H1 (cell line): ENCODE measurements around the gene TBC1D10A. TPM values are rescaled to one million over a fixed set of nuclear protein-coding genes. Genes with fewer than 3 reads are reported as not detected.

ENCODE experiments used
- CTCF ChIA-PET: fragments of 300-600 bp; sonication (Branson Sonifier 250); formaldehyde crosslinking; loops from one replicate; lab custom pipeline; 2021; ENCODE audit not compliant: partially characterized antibody; lab: Charles Lee
- POLR2A ChIA-PET: fragments of 300-600 bp; sonication (Branson Sonifier 250); formaldehyde crosslinking; loops from one replicate; lab custom pipeline; 2021; ENCODE audit warnings: inconsistent platforms; ENCODE audit not compliant: partially characterized antibody; lab: Charles Lee
- DNase-seq, 2 experiments: peaks; one replicate each; pipeline versions ENCODE4 v3.0.0 to v3.0.0-alpha.2; 2010 to 2022; ENCODE audit warnings: low spot score in 2 of 2, low read depth in 1 of 2, mixed read lengths in 1 of 2
- FAIRE-seq: peaks from 2 replicates; lab custom pipeline; 2011; peaks lifted over from hg19 to GRCh38; lab: Jason Lieb, UNC
- H2AFZ ChIP-seq: 2 replicates; pipeline ENCODE4 v1.8.1; 2012; ENCODE audit warnings: low read length, inconsistent platforms
- H2AK5ac ChIP-seq: 2 replicates; pipeline ENCODE4 v1.6.1; 2013; ENCODE audit warnings: low read depth, low read length
- H2BK120ac ChIP-seq: replicated peaks from 2 replicates; pipeline ENCODE3; 2013; ENCODE audit warnings: low read depth, low read length, inconsistent platforms
- H2BK12ac ChIP-seq: 2 replicates; pipeline ENCODE4 v1.6.1; 2013; ENCODE audit warnings: low read depth, low read length
- H2BK15ac ChIP-seq: 2 replicates; pipeline ENCODE4 v1.6.1; 2013; ENCODE audit warnings: low read length
- H2BK20ac ChIP-seq: 2 replicates; pipeline ENCODE4 v1.6.1; 2013; ENCODE audit warnings: low read length
- H2BK5ac ChIP-seq: 2 replicates; pipeline ENCODE4 v1.6.1; 2013; ENCODE audit warnings: low read depth, low read length
- H3K14ac ChIP-seq: 2 replicates; pipeline ENCODE4 v1.6.1; 2013; ENCODE audit warnings: inconsistent platforms; ENCODE audit not compliant: insufficient read length
- H3K18ac ChIP-seq: 2 replicates; pipeline ENCODE4 v1.6.1; 2013; ENCODE audit warnings: low read length; ENCODE audit errors: extremely low read depth
- H3K23ac ChIP-seq: 2 replicates; pipeline ENCODE4 v1.6.1; 2013; ENCODE audit warnings: inconsistent platforms; ENCODE audit not compliant: insufficient read length
- H3K23me2 ChIP-seq: 2 replicates; pipeline ENCODE4 v1.6.1; 2013; ENCODE audit warnings: low read depth, low read length
- H3K27ac ChIP-seq: 2 replicates; pipeline ENCODE4 v1.6.1; 2011; ENCODE audit warnings: low read depth, low read length, inconsistent platforms
- H3K27me3 ChIP-seq, 4 experiments: replicated peaks in 1 of 4; 1 replicate in 1 of 4; 2 replicates in 3 of 4; pipeline versions ENCODE4 v1.6.1 to v1.8.1; 2011 to 2013; ENCODE audit warnings: low read length in 3 of 4, mild to moderate bottlenecking in 3 of 4, inconsistent platforms in 2 of 4, mixed read lengths in 2 of 4, moderate library complexity in 1 of 4; ENCODE audit not compliant: control insufficient read depth in 3 of 4, insufficient read depth in 3 of 4; ENCODE audit errors: extremely low read depth in 1 of 4
- H3K36me3 ChIP-seq, 4 experiments: 2 replicates each; pipeline versions ENCODE4 v1.6.1 to v1.8.1; 2011 to 2013; ENCODE audit warnings: mild to moderate bottlenecking in 4 of 4, low read length in 3 of 4, moderate library complexity in 2 of 4, control low read depth in 1 of 4, inconsistent platforms in 1 of 4; ENCODE audit not compliant: insufficient read depth in 4 of 4, control insufficient read depth in 2 of 4
- H3K4ac ChIP-seq: replicated peaks from 2 replicates; pipeline ENCODE3; 2013; ENCODE audit warnings: low read length, low read depth, mixed read lengths, inconsistent platforms; ENCODE audit not compliant: insufficient read length
- H3K4me1 ChIP-seq, 4 experiments: replicated peaks in 1 of 4; 1 replicate in 1 of 4; 2 replicates in 3 of 4; pipeline versions ENCODE4 v1.6.1 to v1.8.1; 2011 to 2013; ENCODE audit warnings: low read length in 3 of 4, inconsistent platforms in 2 of 4, mixed read lengths in 1 of 4; ENCODE audit not compliant: insufficient read depth in 4 of 4, control insufficient read depth in 3 of 4
- H3K4me2 ChIP-seq, 2 experiments: 2 replicates each; pipeline versions ENCODE4 v1.6.1 to v1.8.1; 2011 to 2013; ENCODE audit warnings: low read depth in 2 of 2, low read length in 2 of 2, control low read depth in 1 of 2, inconsistent platforms in 1 of 2, mild to moderate bottlenecking in 1 of 2; ENCODE audit not compliant: insufficient read depth in 1 of 2
- H3K4me3 ChIP-seq, 4 experiments: fragments of 200-600, 300-600 bp in 1 of 4; sonication (generic), shearing (Covaris generic), sonication (Bioruptor Twin) in 1 of 4; 2 replicates each; pipeline versions ENCODE4 v1.5.1 to v1.8.1; 2011 to 2016; ENCODE audit warnings: low read length in 4 of 4, low read depth in 3 of 4, control low read depth in 2 of 4, inconsistent platforms in 2 of 4, mild to moderate bottlenecking in 2 of 4, mixed read lengths in 1 of 4, moderate library complexity in 1 of 4; ENCODE audit not compliant: insufficient read depth in 2 of 4; ENCODE audit errors: extremely low read depth in 1 of 4
- H3K56ac ChIP-seq: replicated peaks from 2 replicates; pipeline ENCODE3; 2013; ENCODE audit warnings: low read depth, mild to moderate bottlenecking, mixed read lengths, low read length, inconsistent platforms; ENCODE audit not compliant: insufficient read length
- H3K79me1 ChIP-seq: 2 replicates; pipeline ENCODE4 v1.6.1; 2013; ENCODE audit warnings: low read depth, low read length, control low read depth
- H3K79me2 ChIP-seq, 2 experiments: 2 replicates each; pipeline versions ENCODE4 v1.6.1 to v1.8.1; 2012 to 2013; ENCODE audit warnings: low read length in 2 of 2, mild to moderate bottlenecking in 2 of 2, inconsistent platforms in 1 of 2; ENCODE audit not compliant: insufficient read depth in 2 of 2, control insufficient read depth in 1 of 2
- H3K9ac ChIP-seq, 4 experiments: replicated peaks in 1 of 4; 1 replicate in 1 of 4; 2 replicates in 3 of 4; pipeline versions ENCODE4 v1.6.1 to v1.8.1; 2011 to 2013; ENCODE audit warnings: low read depth in 3 of 4, low read length in 3 of 4, control low read depth in 2 of 4, mild to moderate bottlenecking in 2 of 4, moderate library complexity in 2 of 4, inconsistent platforms in 1 of 4; ENCODE audit errors: extremely low read depth in 1 of 4
- H3K9me3 ChIP-seq, 2 experiments: 2 replicates each; pipeline versions ENCODE4 v1.6.1 to v1.8.1; 2012 to 2013; ENCODE audit warnings: mild to moderate bottlenecking in 2 of 2, moderate library complexity in 2 of 2, control low read depth in 1 of 2, inconsistent platforms in 1 of 2, low read depth in 1 of 2, low read length in 1 of 2, mixed read lengths in 1 of 2; ENCODE audit not compliant: insufficient read depth in 2 of 2
- H4K20me1 ChIP-seq, 2 experiments: replicated peaks in 1 of 2; 2 replicates each; pipeline versions ENCODE3 to v1.8.1; 2011 to 2013; ENCODE audit warnings: inconsistent platforms in 2 of 2, low read length in 2 of 2, mild to moderate bottlenecking in 1 of 2; ENCODE audit not compliant: insufficient read depth in 2 of 2, control insufficient read depth in 1 of 2
- H4K5ac ChIP-seq: 2 replicates; pipeline ENCODE4 v1.6.1; 2013; ENCODE audit warnings: low read length, low read depth, mixed read lengths, inconsistent platforms; ENCODE audit not compliant: insufficient read length
- H4K8ac ChIP-seq: 2 replicates; pipeline ENCODE4 v1.8.0; 2013; ENCODE audit warnings: mild to moderate bottlenecking, moderate library complexity, low read length, inconsistent platforms; ENCODE audit not compliant: insufficient read depth; ENCODE audit errors: extremely low read depth
- H4K91ac ChIP-seq: replicated peaks from 2 replicates; pipeline ENCODE3; 2013; ENCODE audit warnings: low read length, mixed read lengths, inconsistent platforms; ENCODE audit not compliant: insufficient read length
- ATF3 ChIP-seq: IDR thresholded peaks from 2 replicates; pipeline ENCODE4 v1.6.1; 2011; ENCODE audit warnings: low read depth, mild to moderate bottlenecking, low read length; ENCODE audit not compliant: insufficient read depth
- CBX5 ChIP-seq: fragments of 300-800, 300-1000 bp; sonication (generic); IDR thresholded peaks from 2 replicates; pipeline ENCODE4 v1.7.1; 2016; ENCODE audit warnings: antibody characterized with exemption, low read length, low read depth
- GTF2F1 ChIP-seq: IDR thresholded peaks from 2 replicates; pipeline ENCODE4 v1.6.1; 2012; ENCODE audit warnings: low read depth, low read length, improper control_type of control experiment, borderline replicate concordance
- KDM1A ChIP-seq: fragments of 200-600, 300-600 bp; sonication (generic); IDR thresholded peaks from 2 replicates; pipeline ENCODE4 v1.7.1; 2016; ENCODE audit warnings: mild to moderate bottlenecking, low read length, borderline replicate concordance
- RXRA ChIP-seq: IDR thresholded peaks from 2 replicates; pipeline ENCODE4 v1.6.1; 2011; ENCODE audit warnings: low read depth, mild to moderate bottlenecking, low read length, moderate library complexity; ENCODE audit not compliant: insufficient read depth
- SRF ChIP-seq: IDR thresholded peaks from 2 replicates; pipeline ENCODE4 v1.6.1; 2011; ENCODE audit warnings: mild to moderate bottlenecking, low read depth, low read length, moderate library complexity
- WGBS, 2 experiments: shearing (Covaris generic) in 1 of 2; methylation state at CpG; one replicate each; pipeline versions ENCODE4 v1.1.6 to v1.1.7; 2013 to 2015; ENCODE audit warnings: low lambda C conversion rate in 2 of 2, mixed read lengths in 2 of 2, inconsistent platforms in 1 of 2, low coverage in 1 of 2, missing lambda C conversion rate in 1 of 2; ENCODE audit not compliant: insufficient replicate concordance in 2 of 2, insufficient coverage in 1 of 2, insufficient read length in 1 of 2; ENCODE audit errors: extremely low coverage in 1 of 2, missing lambda C conversion rate in 1 of 2; 5-methylcytosine and 5-hydroxymethylcytosine counted together
- polyA plus RNA-seq, 7 experiments: library from polyadenylated mRNA; depleted of rRNA in 3 of 7; stranded (reverse) in 5 of 7; unstranded in 2 of 7; fragments of >200 nt in 5 of 7; fragments of 200-250 nt in 2 of 7; gene quantifications; 1 replicate in 5 of 7; 2 replicates in 1 of 7; 4 replicates in 1 of 7; pipeline versions ENCODE4 v1.2.1 to v1.2.3, GENCODE V29; 2011 to 2013; ENCODE audit warnings: missing spikeins in 2 of 7, mixed read lengths in 2 of 7
- total RNA-seq: library from RNA; stranded (reverse); fragmentation: NEBNext Ultra II Directional; extraction: Animal tissue kit (Norgen Biotek cat#: 25700); gene quantifications from 2 replicates; pipeline ENCODE4 v1.2.1, GENCODE V29; 2021

Gene TBC1D10A
- total and polyA plus RNA-seq, 2 of the 8 experiments (the other 6 are each of a cell fraction or from before 2014, with no cell fraction given), result 5.4 to 7.0 TPM

DNA sequence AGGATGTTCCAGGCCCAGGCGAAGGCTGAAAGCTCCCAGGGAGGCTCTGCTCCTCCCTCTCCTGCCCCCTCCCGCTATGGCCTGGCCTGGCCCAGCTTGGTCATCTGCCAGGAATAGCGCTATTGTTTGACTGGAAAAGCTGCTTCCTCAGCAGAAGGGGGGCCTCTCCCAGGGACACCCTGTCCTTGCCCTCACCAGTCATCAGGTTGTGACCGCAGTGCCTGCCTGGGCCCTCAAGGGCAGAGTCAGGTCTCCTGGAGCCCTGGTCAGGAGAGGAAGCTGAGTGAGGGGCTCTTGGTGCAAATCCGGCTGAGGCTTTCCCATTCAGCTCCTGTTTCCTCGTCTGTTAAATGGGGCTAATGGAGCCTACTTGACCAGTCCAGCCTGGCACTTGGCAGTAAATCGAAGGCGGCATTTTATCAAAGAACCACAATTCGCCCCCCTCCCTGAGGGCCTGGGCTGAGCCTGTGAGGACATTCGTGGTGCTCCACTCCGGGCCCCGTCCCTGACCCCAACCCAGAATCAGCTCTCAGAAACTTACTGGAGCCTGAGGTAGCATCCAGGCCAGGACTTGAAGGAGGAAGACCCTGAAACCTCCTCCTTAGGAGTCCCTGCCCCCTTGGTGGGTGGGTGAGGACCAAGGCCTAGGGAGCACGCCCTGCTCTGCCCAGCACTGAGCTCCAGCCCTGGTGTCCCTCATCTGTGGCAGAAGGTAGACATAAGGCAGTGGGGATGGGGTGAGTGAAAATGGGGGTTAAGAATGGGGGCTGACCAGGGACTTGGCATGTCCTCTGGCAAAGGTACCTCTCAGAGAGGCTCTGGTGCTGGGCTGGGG lies 35.5 kb downstream of the TBC1D10A start:
- FAIRE-seq (no peak), DNase-seq (no peak)
- Histone ChIP-seq H2AK5ac (no peak overlapping the region), H4K5ac (no peak overlapping the region), H3K18ac (no peak overlapping the region), H4K91ac (no peak overlapping the region), H2BK15ac (peak overlapping the region; percentile 92; the same call in 1 of the 2 replicates), H2BK5ac (peak overlapping the region; percentile 32; the same call in 1 of the 2 replicates), H3K79me1 (no peaks in the 10 kb centered on the region), H3K79me2 (no peaks in the 10 kb centered on the region), H2BK12ac (no peak overlapping the region), H3K9ac (no peak overlapping the region), H3K14ac (no peak overlapping the region), H3K27ac (no peak overlapping the region), H4K20me1 (peaks cover 0 to 4% of the 10 kb centered on the region in 2 experiments), H4K8ac (no peak overlapping the region), H3K23me2 (peaks cover 12% of the 10 kb centered on the region; the same call in 1 of the 2 replicates), H3K4me1 (peaks cover 0 to 19% (median 14%) of the 10 kb centered on the region in 4 experiments; a peak in 6 of 7 replicates), H3K4me3 (no peak overlapping the region; a peak in 1 of 8 replicates), H3K56ac (no peak overlapping the region), H3K9me3 (no peaks in the 10 kb centered on the region), H3K4ac (no peak overlapping the region), H3K4me2 (no peak overlapping the region), H2BK120ac (no peak overlapping the region), H3K27me3 (no peaks in the 10 kb centered on the region), H3K23ac (no peak overlapping the region), H2BK20ac (no peak overlapping the region), H3K36me3 (no peaks in the 10 kb centered on the region), H2AFZ (no peak overlapping the region)
- ChIA-PET POLR2A (interaction anchor here (0.9 to 3.8 kb wide), 4 partner anchors 8 to 133 kb away, joined by 3 to 11 read pairs (median 3); partner anchors contain the start of genes CCDC157 and SF3A1), CTCF (interaction anchor here (0.6 to 9.1 kb wide), 6 partner anchors 11 to 502 kb away, joined by 3 to 203 read pairs (median 16); partner anchors contain the start of gene TBC1D10A)
- TF ChIP-seq GTF2F1, result no peak
- TF ChIP-seq CBX5, result no peak
- no peak for TF ChIP-seq KDM1A
- TF ChIP-seq RXRA, result no peak
- TF ChIP-seq SRF, result no peak
- no peak for TF ChIP-seq ATF3
- WGBS, 2 experiments, result 85% methylated on average over 12 of the region's 13 CpGs; no CpG with 5 or more reads in 1 of the 2 experiments
